GM23248 (cell line): ENCODE data around the gene ZEB2. TPM values are rescaled to one million over a fixed set of nuclear protein-coding genes. Genes with fewer than 3 reads are reported as not detected.
A peak's percentile ranks its signal among the peaks of the same experiment; 100 is the strongest.

Source experiments
- DNase-seq: peaks from one replicate; pipeline ENCODE4 v3.0.0-alpha.2; 2015
- H2AFZ ChIP-seq: fragments of 200-600 bp; sonication (generic); 2 replicates; pipeline ENCODE4 v1.6.1; 2016; ENCODE audit warnings: antibody characterized with exemption
- H3F3A ChIP-seq: fragments of 200-600 bp; sonication (generic); 2 replicates; pipeline ENCODE4 v1.6.1; 2016; ENCODE audit warnings: mild to moderate bottlenecking, antibody characterized with exemption, mixed run types; ENCODE audit not compliant: insufficient read depth
- H3K27ac ChIP-seq: fragments of 200-600 bp; sonication (generic); 2 replicates; pipeline ENCODE4 v1.5.1; 2016; ENCODE audit warnings: mild to moderate bottlenecking
- H3K27me3 ChIP-seq: fragments of 200-600 bp; sonication (generic); replicated peaks from 2 replicates; pipeline ENCODE4 v1.6.1; 2016; ENCODE audit warnings: mild to moderate bottlenecking; ENCODE audit not compliant: insufficient read depth
- H3K36me3 ChIP-seq: fragments of 200-600 bp; sonication (generic); 2 replicates; pipeline ENCODE4 v1.6.1; 2016; ENCODE audit warnings: low read depth, mild to moderate bottlenecking
- H3K4me1 ChIP-seq: fragments of 200-600 bp; sonication (generic); 2 replicates; pipeline ENCODE4 v1.6.1; 2016; ENCODE audit warnings: mild to moderate bottlenecking; ENCODE audit not compliant: insufficient read depth
- H3K4me2 ChIP-seq: fragments of 200-600 bp; sonication (generic); one replicate; pipeline ENCODE4 v1.6.1; 2016; ENCODE audit warnings: mild to moderate bottlenecking; ENCODE audit not compliant: unreplicated experiment
- H3K4me3 ChIP-seq: fragments of 200-600 bp; sonication (generic); 2 replicates; pipeline ENCODE4 v1.5.1; 2016; ENCODE audit warnings: mild to moderate bottlenecking
- H3K79me2 ChIP-seq: fragments of 200-600 bp; sonication (generic); 2 replicates; pipeline ENCODE4 v1.6.1; 2016; ENCODE audit warnings: mild to moderate bottlenecking; ENCODE audit not compliant: insufficient read depth
- H3K9ac ChIP-seq: fragments of 200-600 bp; sonication (generic); 2 replicates; pipeline ENCODE4 v1.6.1; 2016; ENCODE audit warnings: mild to moderate bottlenecking
- H3K9me2 ChIP-seq: fragments of 200-600 bp; sonication (generic); 2 replicates; pipeline ENCODE4 v1.6.1; 2016; ENCODE audit warnings: mixed run types, mild to moderate bottlenecking, moderate library complexity; ENCODE audit not compliant: insufficient read depth
- H3K9me3 ChIP-seq: fragments of 200-600 bp; sonication (generic); one replicate; pipeline ENCODE4 v1.6.1; 2017; ENCODE audit warnings: low read depth
- H4K20me1 ChIP-seq: fragments of 200-600 bp; sonication (generic); 2 replicates; pipeline ENCODE4 v1.6.0; 2016; ENCODE audit not compliant: insufficient read depth
- EZH2 ChIP-seq: fragments of 200-600 bp; sonication (generic); IDR thresholded peaks from 2 replicates; pipeline ENCODE4 v1.6.1; 2018; ENCODE audit warnings: antibody characterized with exemption, mild to moderate bottlenecking; ENCODE audit not compliant: insufficient read depth, poor library complexity, severe bottlenecking
- EZH2phosphoT487 ChIP-seq: fragments of 200-600 bp; sonication (generic); IDR thresholded peaks from 2 replicates; pipeline ENCODE4 v1.6.1; 2018; ENCODE audit warnings: antibody characterized with exemption, moderate library complexity, mild to moderate bottlenecking, low read depth; ENCODE audit not compliant: insufficient read depth
- WGBS, 2 experiments: methylation state at CpG; one replicate each; pipeline ENCODE4 v1.1.6; 2015 to 2017; ENCODE audit warnings: low lambda C conversion rate in 2 of 2, low coverage in 1 of 2; ENCODE audit errors: missing lambda C conversion rate in 2 of 2; 5-methylcytosine and 5-hydroxymethylcytosine counted together
- in situ Hi-C: fragments of 300-500 bp; cut with MboI; formaldehyde crosslinking; loops from 2 replicates; pipeline ENCODE4 v1.15.0; 2020
- polyA plus RNA-seq: library from polyadenylated mRNA; unstranded; fragments of >200 nt; fragmentation: Nextera tagmentation; extraction: Ambion mirVana; gene quantifications from 2 replicates; pipeline ENCODE4 v1.2.1, GENCODE V29; 2016
- total RNA-seq: library from RNA; depleted of rRNA; stranded (reverse); fragments of >200 nt; shearing (Covaris generic); gene quantifications from 2 replicates; pipeline ENCODE4 v1.2.3, GENCODE V29; 2014

The ZEB2 gene
- total and polyA plus RNA-seq, 2 experiments from 2014 or later = 26.2 to 46.8 TPM

- Histone ChIP-seq H3K9ac (no peak overlapping the region), H3K4me3 (no peak overlapping the region), H3K4me1 (peaks cover 49% of the 10 kb centered on the region), H3K36me3 (no peaks in the 10 kb centered on the region), H3F3A (peaks cover 19% of the 10 kb centered on the region; the same call in 1 of the 2 replicates), H3K27me3 (no peaks in the 10 kb centered on the region), H3K4me2 (no peak overlapping the region), H3K79me2 (peaks cover 95% of the 10 kb centered on the region), H3K9me2 (no peaks in the 10 kb centered on the region), H3K27ac (no peak overlapping the region), H4K20me1 (no peaks in the 10 kb centered on the region), H3K9me3 (no peaks in the 10 kb centered on the region), H2AFZ (no peak overlapping the region)
- no peak for DNase-seq
- TF ChIP-seq EZH2 (no peak), EZH2phosphoT487 (no peak)
- 67% methylated on average over 5 of the region's 5 CpGs for WGBS, 2 experiments
- in situ Hi-C loops = no loop called here
Measured at GRCh38 chr2:144474017-144474416, 45.9 kb downstream of the ZEB2 start.

GRCh38 chr2:144472911-144473310 lies 47.0 kb downstream of the ZEB2 start:
- H3K79me2 ChIP-seq = peaks cover 99% of the 10 kb centered on the region
- no peak overlapping the region for H3K4me2 ChIP-seq
- in situ Hi-C loops = no loop called here
- WGBS, 2 experiments = 30 to 33% methylated on average over 2 of the region's 2 CpGs
- no peak overlapping the region for H3K9ac ChIP-seq
- peaks cover 38% of the 10 kb centered on the region for H3K4me1 ChIP-seq
- no peak overlapping the region for H3K27ac ChIP-seq
- no peaks in the 10 kb centered on the region for H3K36me3 ChIP-seq
- no peaks in the 10 kb centered on the region for H3K27me3 ChIP-seq
- no peak overlapping the region for H3K4me3 ChIP-seq
- DNase-seq = no peak
- no peaks in the 10 kb centered on the region for H3K9me3 ChIP-seq
- H3F3A ChIP-seq = peaks cover 9% of the 10 kb centered on the region; the same call in 1 of the 2 replicates
- H3K9me2 ChIP-seq = no peaks in the 10 kb centered on the region
- TF ChIP-seq EZH2 (no peak), EZH2phosphoT487 (no peak)
- no peaks in the 10 kb centered on the region for H4K20me1 ChIP-seq
- no peak overlapping the region for H2AFZ ChIP-seq

DNA sequence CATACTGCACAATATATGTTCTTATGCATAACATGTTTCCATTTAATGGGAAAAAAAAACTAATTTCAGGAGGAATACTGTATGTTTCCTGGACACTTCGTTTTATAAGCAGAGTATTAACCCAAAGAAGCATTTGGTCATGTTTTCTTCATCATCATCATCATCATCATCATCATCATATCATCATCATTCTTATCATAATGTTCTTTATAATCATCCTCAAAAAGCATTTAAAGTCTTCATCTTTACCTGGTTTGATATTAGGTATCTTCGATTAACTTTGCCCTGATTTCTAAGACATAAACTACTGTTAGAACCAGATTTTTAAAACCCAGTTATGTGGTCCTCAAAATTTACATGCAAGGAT lies 47.9 kb downstream of the ZEB2 start:
- H3K27me3 ChIP-seq = no peaks in the 10 kb centered on the region
- no peak overlapping the region for H3K27ac ChIP-seq
- no peak overlapping the region for H3K4me2 ChIP-seq
- peaks cover 99% of the 10 kb centered on the region for H3K79me2 ChIP-seq
- H3K9me3 ChIP-seq = no peaks in the 10 kb centered on the region
- in situ Hi-C loops = no loop called here
- H4K20me1 ChIP-seq = no peaks in the 10 kb centered on the region
- no peak overlapping the region for H3K4me3 ChIP-seq
- no peak overlapping the region for H2AFZ ChIP-seq
- DNase-seq = no peak
- H3K9me2 ChIP-seq = no peaks in the 10 kb centered on the region
- H3K4me1 ChIP-seq = peaks cover 29% of the 10 kb centered on the region
- peaks cover under 1% of the 10 kb centered on the region; the same call in 1 of the 2 replicates for H3F3A ChIP-seq
- H3K36me3 ChIP-seq = no peaks in the 10 kb centered on the region
- 79 to 87% methylated on average over 2 of the region's 2 CpGs for WGBS, 2 experiments
- TF ChIP-seq EZH2phosphoT487 (no peak), EZH2 (no peak)
- no peak overlapping the region for H3K9ac ChIP-seq

- H3K27ac ChIP-seq = peak overlapping the region; percentile 11; the same call in 1 of the 2 replicates
- no peaks in the 10 kb centered on the region for H3K27me3 ChIP-seq
- peak overlapping the region; percentile 50 for H3K4me2 ChIP-seq
- WGBS, 2 experiments = 29 to 30% methylated on average over 2 of the region's 2 CpGs
- H2AFZ ChIP-seq = no peak overlapping the region
- no peaks in the 10 kb centered on the region for H3K9me3 ChIP-seq
- TF ChIP-seq EZH2phosphoT487 = no peak
- H3F3A ChIP-seq = no peaks in the 10 kb centered on the region
- H4K20me1 ChIP-seq = no peaks in the 10 kb centered on the region
- H3K9ac ChIP-seq = peak overlapping the region; percentile 6; the same call in 1 of the 2 replicates
- no peak for DNase-seq
- in situ Hi-C loops = no loop called here
- H3K4me3 ChIP-seq = no peak overlapping the region
- peaks cover 24% of the 10 kb centered on the region for H3K4me1 ChIP-seq
- H3K36me3 ChIP-seq = no peaks in the 10 kb centered on the region
- H3K9me2 ChIP-seq = no peaks in the 10 kb centered on the region
- H3K79me2 ChIP-seq = peaks cover 100% of the 10 kb centered on the region
Measured at GRCh38 chr2:144471305-144472045, 48.4 kb downstream of the ZEB2 start.
